NCI-H345 (cell line): ENCODE measurements around the gene CFAP99.

ENCODE experiments used
- DNase-seq: peaks from one replicate; lab custom pipeline; 2025; lab: John Stamatoyannopoulos, UW

CFAP99 gene

DNA sequence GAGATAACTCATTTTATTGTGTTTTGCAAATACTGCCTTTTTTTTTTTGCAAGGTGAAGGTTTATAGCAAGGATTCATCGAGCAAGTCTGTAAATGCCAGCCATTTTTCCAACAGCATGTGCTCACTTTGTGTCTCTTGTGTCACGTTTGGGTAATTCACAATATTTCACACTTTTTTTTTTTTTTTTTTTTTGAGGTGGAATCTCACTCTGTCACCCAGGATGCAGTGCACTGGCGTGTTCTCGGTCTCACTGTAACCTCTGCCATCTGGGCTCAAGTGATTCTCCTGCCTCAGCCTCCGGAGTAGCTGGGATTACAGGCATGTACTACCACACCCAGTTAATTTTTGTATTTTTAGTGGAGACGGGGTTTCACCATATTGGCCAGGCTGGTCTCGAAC lies 52.0 kb downstream of the CFAP99 start:
- DNase-seq = no peak

DNA sequence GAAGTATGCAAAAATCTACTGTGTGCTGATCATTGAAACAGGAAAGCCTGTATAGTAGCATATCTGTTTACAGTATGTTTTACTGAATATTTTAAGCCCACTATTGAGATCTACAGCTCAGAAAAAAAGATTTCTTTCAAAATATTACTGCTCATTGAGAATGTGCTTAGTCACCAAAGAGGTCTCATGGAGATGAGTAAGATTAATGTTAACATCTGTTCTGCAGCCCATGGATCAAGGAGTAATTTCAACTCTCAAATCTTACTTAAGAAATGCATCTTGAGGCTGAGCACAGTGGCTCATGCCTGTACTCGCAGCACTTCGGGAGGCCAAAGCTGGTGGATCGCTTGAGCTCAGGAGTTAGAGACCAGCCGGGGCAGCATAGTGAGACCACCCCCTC lies 53.4 kb downstream of the CFAP99 start:
- DNase-seq = no peak

DNA sequence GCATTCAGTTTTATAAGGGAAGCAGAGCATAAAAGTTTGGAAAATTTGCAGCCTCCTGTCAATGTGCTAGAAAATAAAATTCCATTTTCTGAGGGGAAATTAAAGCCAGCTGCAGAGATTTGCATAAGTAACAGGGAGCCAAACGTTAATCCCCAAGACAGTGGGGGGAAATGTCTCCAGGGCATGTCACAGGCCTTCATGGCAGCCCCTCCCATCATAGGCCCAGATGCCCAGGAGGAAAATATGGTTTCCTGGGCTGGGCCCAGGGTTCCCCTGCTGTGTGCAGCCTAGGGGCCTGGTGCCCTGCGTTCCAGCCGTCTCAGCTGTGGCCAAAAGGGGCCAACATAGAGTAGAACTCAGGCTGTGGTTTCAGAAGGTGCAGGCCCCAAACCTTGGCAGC lies 59.5 kb downstream of the CFAP99 start:
- DNase-seq = no peak

DNA sequence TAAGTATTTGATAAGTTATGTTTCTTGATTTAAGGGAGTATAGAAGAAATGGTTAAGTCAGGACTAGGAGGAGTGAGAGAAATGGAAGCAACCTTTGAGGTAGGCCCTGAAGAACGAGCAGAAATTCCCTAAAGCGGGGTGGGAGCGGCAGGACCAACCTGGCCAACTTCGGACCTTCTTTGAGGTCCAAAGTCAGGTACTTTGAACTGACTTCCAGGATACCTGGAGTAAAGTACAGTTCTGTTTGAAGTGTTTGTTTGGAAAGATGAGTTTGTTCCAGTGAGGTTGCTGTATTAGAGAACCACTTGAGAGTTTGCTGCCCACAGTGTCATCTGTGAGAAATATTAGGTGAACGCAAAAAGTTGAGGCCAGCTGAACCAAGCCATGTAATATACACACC lies 61.9 kb downstream of the CFAP99 start:
- no peak for DNase-seq

DNA sequence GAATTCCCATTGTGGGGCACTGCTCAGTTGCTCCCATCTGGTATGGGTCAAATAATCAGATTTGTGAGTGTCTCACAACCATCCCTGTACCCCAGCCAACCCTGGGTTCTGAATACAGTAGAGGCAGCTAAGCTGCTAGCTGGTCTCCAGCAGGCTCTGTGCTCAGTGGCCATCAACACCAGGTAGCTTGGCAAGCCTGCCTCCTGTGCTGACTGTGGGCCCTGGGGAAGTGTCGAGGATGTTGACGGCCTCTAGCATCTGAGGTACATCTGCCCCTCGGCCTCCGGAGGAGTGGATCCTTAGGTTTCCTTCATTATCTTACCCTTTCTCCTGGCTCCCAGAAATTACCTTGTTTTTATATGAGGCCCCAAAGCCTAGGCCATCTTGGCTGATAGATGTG lies 63.4 kb downstream of the CFAP99 start:
- DNase-seq = no peak

DNA sequence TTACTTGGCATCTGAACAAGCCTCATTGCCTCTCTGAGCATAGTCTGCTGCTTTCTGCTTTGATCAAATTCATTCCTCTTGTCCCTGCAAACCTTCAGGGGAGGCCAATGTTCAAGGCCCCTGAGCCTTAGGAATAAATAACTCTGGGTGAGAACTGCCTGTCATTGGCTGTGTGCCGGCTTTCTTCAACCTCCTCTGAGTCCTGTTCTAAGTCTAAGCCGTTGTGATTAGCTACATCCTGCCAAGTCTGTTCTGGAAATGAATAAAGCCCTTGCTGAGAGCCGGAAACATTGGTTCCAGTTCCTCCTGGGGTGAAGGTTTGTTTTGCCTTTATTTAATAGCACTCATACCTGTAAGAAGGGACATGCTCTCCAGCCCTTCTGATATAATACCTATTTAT lies 63.9 kb downstream of the CFAP99 start:
- DNase-seq = no peak

DNA sequence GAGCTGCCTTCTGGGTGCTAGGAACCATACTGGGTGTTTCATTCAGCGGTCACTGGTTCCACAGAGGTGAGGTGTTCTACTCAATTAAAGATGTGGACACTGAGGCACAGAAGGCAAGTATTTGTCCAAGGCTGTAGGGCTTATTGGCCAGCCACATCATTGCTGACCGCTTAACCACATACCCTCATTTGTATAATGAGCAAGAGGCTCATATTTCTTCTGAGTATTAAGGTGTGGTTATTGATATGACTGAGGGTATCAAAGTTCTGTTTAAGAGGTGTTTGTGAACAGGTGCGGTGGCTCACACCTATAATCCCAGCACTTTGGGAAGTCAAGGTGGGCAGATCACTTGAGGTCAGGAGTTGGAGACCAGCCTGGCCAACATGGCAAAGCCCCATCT lies 64.5 kb downstream of the CFAP99 start:
- DNase-seq = no peak

DNA sequence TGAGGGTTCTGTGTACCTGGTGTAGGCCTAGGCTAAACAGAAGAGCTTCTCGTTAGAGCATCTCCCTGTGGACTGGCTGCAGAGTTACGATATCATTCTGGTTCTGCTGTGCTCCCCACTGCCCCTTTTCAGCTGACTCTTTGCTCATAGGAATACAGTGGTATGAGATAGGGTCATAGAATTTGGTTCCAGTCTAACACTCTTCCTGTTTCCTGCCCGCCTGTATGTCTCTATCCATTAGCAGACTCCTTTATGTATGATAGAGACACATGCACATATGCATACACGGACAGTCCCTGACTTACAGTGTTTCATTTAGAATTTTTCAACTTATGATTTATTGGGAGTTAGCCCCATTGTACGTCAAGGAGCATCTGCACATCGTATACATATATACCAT lies 65.4 kb downstream of the CFAP99 start:
- DNase-seq = no peak

DNA sequence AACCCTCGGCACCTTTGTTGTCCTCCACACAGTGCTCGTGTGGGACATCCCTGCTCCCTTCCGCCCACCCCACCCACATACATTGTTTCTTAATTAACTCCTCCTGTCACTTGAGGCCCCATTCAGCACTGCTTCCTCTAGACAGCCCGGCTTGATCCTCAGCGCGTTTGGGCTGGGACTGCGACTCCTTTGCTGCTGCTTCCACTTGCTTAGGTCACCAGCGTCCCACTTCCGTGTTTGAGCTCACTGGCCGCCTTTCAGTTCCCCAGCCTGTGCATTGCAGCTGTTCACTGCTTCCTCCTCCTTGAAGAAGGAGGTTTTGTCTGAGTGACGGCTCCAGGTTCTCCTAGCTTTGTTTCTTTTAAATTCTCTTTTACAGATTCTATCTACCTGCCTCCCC lies 66.2 kb downstream of the CFAP99 start:
- no peak for DNase-seq

DNA sequence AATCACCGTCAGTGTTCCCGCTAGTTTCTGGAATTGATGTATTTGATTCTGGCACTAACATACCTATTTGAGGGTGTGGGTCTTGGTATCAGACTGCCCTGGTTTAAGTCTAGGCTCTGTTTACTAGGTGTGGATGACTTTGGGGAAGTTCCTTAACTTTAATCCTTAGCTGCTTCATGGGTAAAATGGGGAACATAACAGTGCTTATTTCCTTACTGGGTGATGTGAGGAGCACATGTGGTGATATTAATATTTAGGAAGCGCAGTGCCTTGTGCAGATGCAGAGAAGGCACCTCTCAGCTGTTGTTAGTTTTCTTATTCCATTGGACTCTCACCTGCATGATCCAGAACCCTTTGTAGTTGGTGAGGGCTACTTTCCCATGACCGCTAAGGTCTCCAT lies 67.2 kb downstream of the CFAP99 start:
- DNase-seq = no peak

DNA sequence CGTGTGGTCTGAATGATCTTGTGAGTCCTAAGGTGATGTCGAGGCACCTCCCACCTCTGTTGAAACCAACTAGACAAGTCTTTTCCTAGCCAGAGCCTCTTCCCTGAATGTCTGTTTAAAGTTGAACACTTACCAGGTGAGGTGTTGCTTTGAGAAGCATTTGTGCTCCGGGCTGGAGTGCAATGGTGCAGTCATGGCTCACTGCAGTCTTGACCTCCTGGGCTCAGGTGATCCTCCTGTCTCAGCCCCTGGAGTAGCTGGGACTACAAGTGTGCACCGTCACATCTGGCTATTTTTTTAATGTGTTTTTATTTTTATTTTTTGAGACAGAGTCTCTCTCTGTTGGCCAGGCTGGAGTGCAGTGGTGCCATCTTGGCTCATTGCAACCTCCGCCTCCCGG lies 68.2 kb downstream of the CFAP99 start:
- DNase-seq = no peak

DNA sequence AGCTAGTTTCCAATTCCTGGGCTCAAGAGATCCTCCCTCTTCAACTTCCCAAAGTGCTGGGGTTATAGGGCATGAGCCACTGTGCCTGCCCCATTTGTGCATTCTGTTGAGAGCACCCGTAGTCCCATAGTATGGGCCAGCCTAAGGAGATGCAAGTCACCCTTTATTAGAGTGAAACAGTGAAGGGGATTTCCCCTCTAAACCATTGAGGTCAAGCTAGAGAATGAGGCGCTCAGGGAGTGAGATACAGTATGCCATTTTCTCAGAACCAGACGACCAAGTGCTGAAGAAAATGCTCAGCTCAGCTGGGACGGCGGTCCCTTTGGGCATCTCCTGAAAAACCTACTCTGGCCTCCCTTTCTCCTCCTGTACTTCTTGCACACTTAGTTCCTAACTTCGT lies 68.9 kb downstream of the CFAP99 start:
- no peak for DNase-seq

DNA sequence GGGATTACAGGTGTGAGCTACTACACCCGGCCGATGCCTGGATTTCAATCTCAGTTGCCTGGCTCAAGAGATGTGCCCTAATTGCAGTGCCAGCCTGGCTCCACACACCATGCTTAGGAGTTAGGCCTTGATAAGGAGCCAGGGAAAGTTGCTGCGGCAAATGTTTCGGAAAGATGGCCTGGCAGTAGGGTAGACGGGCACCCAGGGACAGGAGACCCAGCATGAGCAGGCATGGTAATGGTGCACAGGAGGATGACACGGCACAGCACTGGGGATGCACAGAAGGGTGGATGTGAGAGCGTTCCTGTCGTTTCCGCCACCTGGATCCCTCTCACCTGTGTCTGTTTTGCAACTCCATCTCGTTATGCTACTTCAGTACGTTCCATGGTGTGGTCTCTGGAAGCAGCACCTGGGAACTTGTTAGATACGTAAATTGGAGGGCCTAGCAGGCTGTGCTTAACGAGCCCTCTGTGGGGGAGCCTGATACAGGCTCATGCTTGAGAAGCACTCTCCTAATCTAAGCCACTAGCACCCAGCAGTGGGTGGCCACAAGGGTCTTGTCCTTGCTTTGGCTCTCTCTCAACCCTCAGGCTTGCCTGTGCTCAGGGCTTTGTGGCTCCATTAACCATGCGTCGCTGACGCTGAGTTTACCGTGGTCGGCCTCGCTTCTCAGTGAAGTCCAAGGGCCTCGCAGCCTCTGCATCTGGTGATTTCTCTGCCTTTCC lies 70.5 kb downstream of the CFAP99 start:
- no peak for DNase-seq

DNA sequence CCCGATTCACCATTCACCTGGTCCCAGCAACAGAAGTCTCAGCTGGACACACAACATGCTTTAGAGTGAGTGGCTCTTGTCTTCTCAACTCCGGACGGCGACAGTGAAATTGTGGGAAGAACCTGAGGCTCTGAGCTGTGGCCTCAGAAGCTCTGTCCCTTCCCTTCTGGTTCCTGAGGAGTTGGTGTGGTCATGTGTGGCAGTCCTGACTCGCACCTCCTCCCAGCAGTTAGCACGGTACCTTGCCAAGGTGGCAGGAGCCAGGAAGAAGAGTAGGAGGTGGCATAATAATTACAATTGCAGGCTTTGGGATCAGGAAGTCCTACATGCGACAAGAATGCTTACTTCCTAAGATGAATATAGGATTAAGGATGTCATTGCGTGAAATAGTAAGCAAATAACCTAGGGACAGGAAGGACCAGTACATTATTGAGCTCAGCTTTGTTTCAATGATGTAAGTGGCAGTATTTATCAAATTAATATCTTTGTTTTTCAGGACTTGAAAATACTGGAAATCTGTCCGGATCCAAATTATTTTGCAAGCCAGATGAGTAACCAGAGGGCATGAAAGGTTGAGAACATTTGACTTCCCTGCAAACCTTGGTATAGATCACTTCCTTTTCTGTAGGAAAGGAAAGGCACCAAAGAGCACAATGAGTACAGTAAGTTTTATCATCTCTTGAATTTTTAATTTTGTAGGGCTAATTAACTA lies 71.2 kb downstream of the CFAP99 start:
- DNase-seq = no peak

DNA sequence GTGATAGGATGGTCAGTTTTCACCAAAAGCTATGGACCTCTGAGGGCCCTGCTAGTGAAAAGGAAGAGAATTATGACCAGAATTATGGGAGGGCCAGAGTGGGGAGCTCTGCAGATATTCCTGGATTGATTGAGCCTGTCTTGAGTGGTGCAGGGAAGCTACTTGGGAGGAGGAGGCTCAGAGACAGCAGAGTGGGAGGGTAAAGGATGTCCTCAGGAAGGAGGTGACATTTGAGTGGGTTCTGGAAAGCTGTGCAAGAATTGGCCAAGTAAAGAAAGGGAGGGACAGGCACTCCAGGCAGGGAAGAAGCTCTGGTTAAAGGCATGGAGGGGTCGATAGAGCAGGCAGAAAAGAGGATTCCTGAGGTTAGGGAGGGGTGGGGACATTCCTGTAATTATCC lies 74.2 kb downstream of the CFAP99 start:
- DNase-seq = no peak

DNA sequence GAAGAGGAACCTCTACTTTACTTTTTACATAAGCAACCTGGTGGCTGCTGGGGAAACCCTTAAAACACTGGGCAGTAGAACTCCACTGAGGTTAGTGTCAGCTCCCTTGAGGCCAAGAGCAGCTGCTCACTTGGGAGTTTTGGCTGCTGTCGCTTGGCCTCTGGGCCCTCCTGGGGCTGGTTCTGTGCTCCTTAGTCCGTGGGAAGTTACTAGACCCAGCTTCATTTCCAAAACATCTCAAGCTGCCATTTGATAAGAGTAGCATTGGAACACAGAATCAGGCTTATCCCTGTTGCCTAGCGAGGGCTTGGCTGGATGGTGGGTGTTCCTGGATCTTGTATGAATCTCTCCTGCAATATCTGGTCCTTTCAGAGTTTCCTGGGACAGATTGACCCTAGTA lies 76.2 kb downstream of the CFAP99 start:
- DNase-seq = no peak

DNA sequence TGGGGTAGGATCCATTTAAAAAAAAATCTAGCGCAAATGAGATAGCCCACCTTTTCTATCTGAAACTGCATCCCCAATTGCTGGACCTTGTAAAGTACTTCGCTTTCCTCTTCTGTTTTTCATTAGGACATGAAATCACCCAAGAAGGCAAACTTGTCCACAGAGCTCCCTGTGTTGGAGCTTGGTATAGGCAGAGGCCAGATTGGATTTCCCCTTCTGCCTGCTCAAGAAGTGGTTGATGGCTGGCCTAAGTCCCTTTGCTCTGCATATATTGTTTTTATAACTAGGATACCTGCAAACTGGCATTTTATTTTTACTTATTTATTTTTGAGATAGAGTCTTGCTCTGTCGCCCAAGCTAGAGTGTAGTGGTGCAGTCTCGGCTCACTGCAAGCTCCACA lies 78.6 kb downstream of the CFAP99 start:
- no peak for DNase-seq

DNA sequence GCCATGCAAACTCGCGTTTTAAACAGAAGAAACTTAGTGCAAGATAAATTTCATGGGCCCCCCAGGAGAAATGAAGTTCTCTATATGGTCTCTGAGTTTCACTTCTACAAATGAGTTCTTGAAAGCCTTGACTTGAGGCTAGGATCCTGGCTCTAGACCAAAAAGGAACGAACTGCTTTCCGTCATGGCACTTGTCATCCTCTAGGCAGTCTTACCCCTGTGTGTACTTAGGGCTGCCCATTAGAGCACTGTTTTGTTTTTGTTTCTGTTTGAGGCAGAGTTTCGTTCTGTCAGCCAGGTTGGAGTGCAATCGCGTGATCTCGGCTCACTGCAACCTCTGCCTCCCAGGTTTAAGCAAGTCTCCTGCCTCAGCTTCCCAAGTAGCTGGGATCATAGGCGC lies 79.2 kb downstream of the CFAP99 start:
- DNase-seq = no peak

DNA sequence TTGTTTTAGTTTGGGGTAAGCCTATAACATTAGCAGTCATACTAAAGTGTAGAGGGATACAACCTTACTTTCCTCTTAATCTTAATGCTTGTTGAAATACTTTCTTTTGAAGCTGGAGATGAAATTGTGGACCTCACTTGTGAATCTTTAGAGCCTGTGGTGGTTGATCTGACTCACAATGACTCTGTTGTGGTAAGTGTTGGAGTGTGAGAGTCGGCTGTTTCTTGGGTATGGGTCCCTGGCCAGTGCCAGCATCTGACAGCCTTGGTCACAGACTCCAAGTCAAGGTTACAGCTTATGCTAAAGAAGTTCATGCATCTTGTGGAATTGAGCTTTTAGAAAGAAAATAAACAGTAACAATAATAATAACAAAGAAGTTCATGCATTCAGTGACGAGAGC lies 81.8 kb downstream of the CFAP99 start:
- no peak for DNase-seq

DNA sequence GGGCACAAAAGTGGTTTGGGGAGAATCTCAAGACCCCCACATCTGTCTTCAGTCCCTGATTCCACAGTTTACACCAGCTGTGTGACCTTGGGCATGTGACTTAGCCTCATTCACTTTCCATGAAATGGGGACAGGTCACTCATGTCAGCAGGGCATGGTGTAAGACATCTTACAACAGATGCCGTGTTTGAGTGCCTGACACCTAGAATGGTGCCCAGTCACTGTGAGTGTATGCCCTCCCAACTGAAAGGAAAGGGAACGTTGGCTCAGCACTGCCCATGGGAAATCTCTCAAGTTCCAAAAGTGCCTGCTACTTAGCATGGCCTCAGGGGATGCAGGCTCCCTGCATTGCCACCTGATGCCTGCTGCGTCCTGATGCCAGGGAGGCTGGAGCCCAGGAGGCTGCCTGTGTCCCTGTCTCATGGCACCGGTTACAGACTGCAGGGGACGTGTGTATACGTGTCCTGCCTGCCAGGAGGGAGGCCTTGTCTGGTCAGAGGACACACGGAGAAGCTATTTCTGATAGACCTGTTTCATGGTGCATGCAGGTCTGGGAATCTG lies 82.4 kb downstream of the CFAP99 start:
- DNase-seq = no peak

DNA sequence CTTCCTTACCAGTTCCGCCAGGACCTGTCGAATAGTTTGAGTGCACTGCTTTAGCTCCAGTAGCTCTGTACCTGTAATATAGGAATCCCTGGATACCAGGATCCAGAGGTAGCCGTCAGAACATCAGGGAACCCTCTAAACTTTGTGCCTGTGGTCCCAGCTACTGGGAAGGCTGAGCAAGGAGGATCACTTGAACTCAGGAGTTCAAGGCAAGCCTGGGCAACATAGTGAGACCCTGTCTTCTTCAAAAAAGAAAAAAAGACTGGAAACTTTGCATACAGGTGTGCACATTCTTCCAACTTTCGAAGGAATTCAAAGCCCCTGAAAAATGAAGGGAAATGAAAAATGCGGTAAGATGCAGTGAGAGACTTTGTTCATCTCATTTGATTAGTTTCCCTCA lies 85.1 kb downstream of the CFAP99 start:
- no peak for DNase-seq

DNA sequence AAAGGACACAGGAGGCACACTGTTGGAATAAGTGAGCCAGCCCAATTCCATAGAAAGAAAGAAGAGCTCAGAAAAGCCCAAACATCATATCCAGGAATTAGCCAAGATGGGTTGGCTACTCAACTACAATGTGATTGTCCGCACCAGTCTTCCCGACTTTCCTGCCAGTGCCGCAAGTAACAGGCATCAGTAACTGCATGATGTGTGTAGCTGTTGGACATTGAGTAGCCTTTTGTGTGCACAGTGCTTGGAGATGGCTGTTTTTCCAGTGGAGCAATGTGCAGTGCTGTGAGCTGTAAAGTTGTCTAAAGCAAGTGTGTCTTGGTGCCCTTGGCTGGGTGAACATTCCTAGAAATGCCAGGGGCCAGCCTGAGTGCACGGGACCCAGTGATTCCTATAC lies 88.5 kb downstream of the CFAP99 start:
- DNase-seq = no peak

DNA sequence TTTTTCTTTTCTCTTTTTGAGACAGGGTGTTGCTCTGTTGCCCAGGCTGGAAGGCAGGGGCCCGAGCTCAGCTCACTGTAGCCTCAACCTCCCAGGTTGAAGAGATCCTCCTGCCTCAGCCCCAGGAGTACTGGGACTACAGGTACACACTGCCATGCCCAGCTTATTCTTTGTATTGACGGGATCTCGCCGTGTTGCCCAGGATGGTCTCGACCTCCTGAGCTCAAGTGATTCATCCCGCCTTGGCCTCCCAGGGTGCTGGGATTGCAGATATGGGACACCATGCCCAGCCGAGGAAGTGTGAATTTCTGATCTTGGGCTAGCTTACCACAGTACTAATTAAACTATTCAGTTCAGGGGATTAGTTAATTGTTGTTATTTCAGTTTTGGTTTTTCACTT lies 89.1 kb downstream of the CFAP99 start:
- DNase-seq = no peak
